C4-2B (cell line): ENCODE measurements around the gene TMC4.

Experiments used
- CTCF ChIP-seq: fragments of 450-650 bp; conservative IDR thresholded peaks from 2 replicates; pipeline ENCODE4 v1.5.1; 2017; ENCODE audit warnings: mild to moderate bottlenecking
- ZFX ChIP-seq: fragments of 450-650 bp; IDR thresholded peaks from 2 replicates; pipeline ENCODE4 v1.6.1; 2017

- TF ChIP-seq CTCF (no peak), ZFX (no peak)
Measured at GRCh38 chr19:54169149-54169740, 3.7 kb downstream of the TMC4 start.
